Esophagus muscularis mucosa (tissue), 4 donors: ENCODE results near the gene SAMD3.

ENCODE experiments used
- EP300 ChIP-seq: sonication (generic); formaldehyde crosslinking; IDR thresholded peaks from one replicate; pipeline ENCODE4 v1.6.1; 2017; ENCODE audit warnings: antibody characterized with exemption
- POLR2AphosphoS5 ChIP-seq, 2 donors: sonication (generic); formaldehyde crosslinking; IDR thresholded peaks; one replicate each; pipeline ENCODE4 v1.6.1; 2017; ENCODE audit warnings: antibody characterized with exemption in 2 of 2
- TF ChIP-seq, protein P1 (sequence below), 3 experiments: fragments of 200-600 bp in 2 of 3; fragments of 450-650 bp in 1 of 3; sonication (generic) in 2 of 3; IDR thresholded peaks; one replicate each; pipeline ENCODE4 v1.5.1; 2017 to 2019; ENCODE audit warnings: antibody characterized with exemption in 3 of 3, mild to moderate bottlenecking in 2 of 3, moderate library complexity in 1 of 3

DNA sequence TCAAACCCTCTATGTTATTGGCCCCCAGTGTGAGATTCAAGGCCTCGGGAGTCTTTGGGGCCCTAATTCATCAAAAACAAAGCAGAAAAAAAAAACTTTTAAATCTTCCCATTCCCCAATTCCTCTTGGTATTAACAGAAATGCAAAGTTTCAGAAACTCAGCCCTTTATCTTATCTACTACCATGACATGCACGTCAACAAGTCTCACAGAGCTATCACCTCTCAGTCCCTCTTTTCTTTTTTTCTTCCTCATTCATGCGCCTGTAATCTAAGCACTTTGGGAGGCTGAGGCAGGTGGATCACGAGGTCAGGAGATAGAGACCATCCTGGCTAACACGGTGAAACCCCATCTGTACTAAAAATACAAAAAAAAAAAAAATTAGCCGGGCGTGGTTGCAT lies 22.7 kb downstream of the SAMD3 start:
- TF ChIP-seq, protein P1, sequence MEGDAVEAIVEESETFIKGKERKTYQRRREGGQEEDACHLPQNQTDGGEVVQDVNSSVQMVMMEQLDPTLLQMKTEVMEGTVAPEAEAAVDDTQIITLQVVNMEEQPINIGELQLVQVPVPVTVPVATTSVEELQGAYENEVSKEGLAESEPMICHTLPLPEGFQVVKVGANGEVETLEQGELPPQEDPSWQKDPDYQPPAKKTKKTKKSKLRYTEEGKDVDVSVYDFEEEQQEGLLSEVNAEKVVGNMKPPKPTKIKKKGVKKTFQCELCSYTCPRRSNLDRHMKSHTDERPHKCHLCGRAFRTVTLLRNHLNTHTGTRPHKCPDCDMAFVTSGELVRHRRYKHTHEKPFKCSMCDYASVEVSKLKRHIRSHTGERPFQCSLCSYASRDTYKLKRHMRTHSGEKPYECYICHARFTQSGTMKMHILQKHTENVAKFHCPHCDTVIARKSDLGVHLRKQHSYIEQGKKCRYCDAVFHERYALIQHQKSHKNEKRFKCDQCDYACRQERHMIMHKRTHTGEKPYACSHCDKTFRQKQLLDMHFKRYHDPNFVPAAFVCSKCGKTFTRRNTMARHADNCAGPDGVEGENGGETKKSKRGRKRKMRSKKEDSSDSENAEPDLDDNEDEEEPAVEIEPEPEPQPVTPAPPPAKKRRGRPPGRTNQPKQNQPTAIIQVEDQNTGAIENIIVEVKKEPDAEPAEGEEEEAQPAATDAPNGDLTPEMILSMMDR (IDR thresholded peaks at IDR 0.05) = no peak
- TF ChIP-seq POLR2AphosphoS5 (IDR thresholded peaks at IDR 0.05) (no peak), EP300 (no peak)
